WTC11 (cell line): ENCODE measurements around the gene ALPK1. TPM values are rescaled to one million over a fixed set of nuclear protein-coding genes. Genes with fewer than 3 reads are reported as not detected.

Experiments
- ATAC-seq: fragments of 200-7000 bp; cut with Tn5 transposase; 2 replicates; pipeline ENCODE4 v1.10.0; 2021; ENCODE audit warnings: mild to moderate bottlenecking, moderate library complexity
- CTCF ChIA-PET: fragments of 300-600 bp; sonication (Branson Sonifier 250); formaldehyde crosslinking; loops from one replicate; lab custom pipeline; 2021; ENCODE audit warnings: antibody characterized with exemption; lab: Charles Lee
- POLR2A ChIA-PET: fragments of 350-600 bp; sonication (Branson Sonifier 250); formaldehyde crosslinking; loops from one replicate; lab custom pipeline; 2021; ENCODE audit warnings: antibody characterized with exemption; lab: Charles Lee
- DNase-seq: peaks from one replicate; pipeline ENCODE4 v3.0.0; 2021; ENCODE audit warnings: low spot score
- H3K27ac Mint-ChIP-seq: 2 replicates; pipeline ENCODE4 v1.8.0; 2021; ENCODE audit warnings: mixed read lengths
- H3K27me3 Mint-ChIP-seq: 2 replicates; pipeline ENCODE4 v1.8.0; 2021; ENCODE audit warnings: low read depth, mild to moderate bottlenecking, moderate library complexity, mixed read lengths
- H3K36me3 Mint-ChIP-seq: 2 replicates; pipeline ENCODE4 v1.8.0; 2021; ENCODE audit warnings: mixed read lengths
- H3K4me1 Mint-ChIP-seq: 2 replicates; pipeline ENCODE4 v1.8.0; 2022; ENCODE audit warnings: mixed read lengths
- H3K4me3 Mint-ChIP-seq: 2 replicates; pipeline ENCODE4 v1.8.0; 2021; ENCODE audit warnings: mild to moderate bottlenecking, moderate library complexity, mixed read lengths
- H3K9me3 Mint-ChIP-seq: 2 replicates; pipeline ENCODE4 v1.8.0; 2021; ENCODE audit warnings: mixed read lengths
- EMX1 ChIP-seq: fragments of 250-450 bp; sonication (Bioruptor Pico); IDR thresholded peaks from 2 replicates; pipeline ENCODE4 v1.8.0; 2021; ENCODE audit warnings: mild to moderate bottlenecking
- ETV6 ChIP-seq: sonication (generic); formaldehyde crosslinking; IDR thresholded peaks from 2 replicates; pipeline ENCODE4 v1.8.1; 2022; ENCODE audit warnings: mild to moderate bottlenecking, missing genetic modification reagents
- FOXJ3 ChIP-seq: sonication (generic); formaldehyde crosslinking; IDR thresholded peaks from 2 replicates; pipeline ENCODE4 v1.9.0; 2021; ENCODE audit warnings: missing genetic modification reagents, mild to moderate bottlenecking, borderline replicate concordance
- SOX15 ChIP-seq: fragments of 250-450 bp; sonication (Bioruptor Pico); IDR thresholded peaks from 2 replicates; pipeline ENCODE4 v1.9.0; 2021; ENCODE audit warnings: mild to moderate bottlenecking
- ZNF138 ChIP-seq: sonication (generic); formaldehyde crosslinking; conservative IDR thresholded peaks from 2 replicates; pipeline ENCODE4 v1.8.1; 2022; ENCODE audit warnings: mild to moderate bottlenecking, moderate library complexity, missing genetic modification reagents
- ZNF219 ChIP-seq: sonication (generic); formaldehyde crosslinking; IDR thresholded peaks from 2 replicates; pipeline ENCODE4 v1.8.0; 2023; ENCODE audit warnings: missing genetic modification reagents, mild to moderate bottlenecking, borderline replicate concordance
- ZNF416 ChIP-seq: fragments of 250-450 bp; sonication (Bioruptor Pico); IDR thresholded peaks from 2 replicates; pipeline ENCODE4 v1.9.0; 2021; ENCODE audit warnings: mild to moderate bottlenecking, inconsistent platforms
- ZNF671 ChIP-seq: fragments of 250-450 bp; sonication (Bioruptor Pico); IDR thresholded peaks from 2 replicates; pipeline ENCODE4 v1.8.0; 2021; ENCODE audit warnings: mild to moderate bottlenecking
- total RNA-seq: library from RNA; stranded (reverse); gene quantifications from 3 replicates; pipeline ENCODE4 v1.2.3, GENCODE V29; 2021
- TF ChIP-seq, protein P1 (sequence below): fragments of 250-450 bp; sonication (Bioruptor Pico); IDR thresholded peaks from 2 replicates; pipeline ENCODE4 v1.8.0; 2021; ENCODE audit warnings: mild to moderate bottlenecking
- TF ChIP-seq, protein P2 (sequence below): sonication (generic); formaldehyde crosslinking; IDR thresholded peaks from 2 replicates; pipeline ENCODE4 v1.8.0; 2022; ENCODE audit warnings: mild to moderate bottlenecking, missing genetic modification reagents
- TF ChIP-seq, protein P3 (sequence below): fragments of 250-450 bp; sonication (Bioruptor Pico); IDR thresholded peaks from 2 replicates; pipeline ENCODE4 v2.1.2; 2022; ENCODE audit warnings: mild to moderate bottlenecking, moderate library complexity
- TF ChIP-seq, protein P4 (sequence below): sonication (generic); formaldehyde crosslinking; IDR thresholded peaks from 2 replicates; pipeline ENCODE4 v1.8.0; 2022; ENCODE audit warnings: mild to moderate bottlenecking, missing genetic modification reagents
- TF ChIP-seq, protein P5 (sequence below): sonication (generic); formaldehyde crosslinking; IDR thresholded peaks from 2 replicates; pipeline ENCODE4 v1.8.1; 2022; ENCODE audit warnings: low read depth, missing genetic modification reagents, borderline replicate concordance
- TF ChIP-seq, protein P6 (sequence below): sonication (generic); formaldehyde crosslinking; IDR thresholded peaks from 2 replicates; pipeline ENCODE4 v1.8.0; 2023; ENCODE audit warnings: missing genetic modification reagents, mild to moderate bottlenecking, borderline replicate concordance
- TF ChIP-seq, protein P7 (sequence below): sonication (generic); formaldehyde crosslinking; IDR thresholded peaks from 2 replicates; pipeline ENCODE4 v1.8.1; 2022; ENCODE audit warnings: low read depth, mild to moderate bottlenecking, moderate library complexity, missing genetic modification reagents, borderline replicate concordance

Gene ALPK1
- total RNA-seq, 1 experiment from 2014 or later: 0.50 TPM

DNA sequence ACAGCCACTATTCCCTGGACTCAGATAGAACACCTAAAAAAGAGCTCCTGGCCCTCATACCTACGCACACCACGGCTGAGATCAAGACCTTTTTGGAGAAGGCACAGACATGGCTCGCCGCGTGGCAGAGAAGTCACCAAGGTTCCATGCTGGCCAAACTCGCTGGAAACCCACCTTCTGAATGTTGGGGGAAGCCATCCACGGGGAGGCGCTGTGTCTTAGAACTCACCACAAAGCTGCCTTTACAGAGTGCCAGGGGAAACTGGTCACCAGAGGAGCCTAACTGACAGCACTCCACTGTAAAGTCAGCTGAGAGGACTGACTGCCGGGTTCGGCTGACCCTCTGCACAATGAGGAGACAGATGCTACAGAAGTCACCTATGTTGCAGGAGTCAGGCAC, 120.9 kb downstream of the ALPK1 start:
- Mint-ChIP-seq H3K27me3 (peaks cover 8% of the 10 kb centered on the region; the same call in 1 of the 2 replicates), H3K4me1 (peaks cover 3% of the 10 kb centered on the region), H3K36me3 (no peaks in the 10 kb centered on the region), H3K27ac (no peak overlapping the region), H3K9me3 (no peaks in the 10 kb centered on the region), H3K4me3 (no peak overlapping the region)
- ChIA-PET CTCF (interaction anchor here (0.5 to 1.4 kb wide), 14 partner anchors 9 to 363 kb away, joined by 3 to 10 read pairs (median 4); partner anchors contain the start of gene NEUROG2), POLR2A (no interaction called here)
- ATAC-seq: peak; percentile 94
- TF ChIP-seq, protein P1, sequence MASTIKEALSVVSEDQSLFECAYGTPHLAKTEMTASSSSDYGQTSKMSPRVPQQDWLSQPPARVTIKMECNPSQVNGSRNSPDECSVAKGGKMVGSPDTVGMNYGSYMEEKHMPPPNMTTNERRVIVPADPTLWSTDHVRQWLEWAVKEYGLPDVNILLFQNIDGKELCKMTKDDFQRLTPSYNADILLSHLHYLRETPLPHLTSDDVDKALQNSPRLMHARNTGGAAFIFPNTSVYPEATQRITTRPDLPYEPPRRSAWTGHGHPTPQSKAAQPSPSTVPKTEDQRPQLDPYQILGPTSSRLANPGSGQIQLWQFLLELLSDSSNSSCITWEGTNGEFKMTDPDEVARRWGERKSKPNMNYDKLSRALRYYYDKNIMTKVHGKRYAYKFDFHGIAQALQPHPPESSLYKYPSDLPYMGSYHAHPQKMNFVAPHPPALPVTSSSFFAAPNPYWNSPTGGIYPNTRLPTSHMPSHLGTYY (CRISPR knock-in tag): 0 out of 2 replicates have a peak, but pooled peaks have one; percentile 60
- TF ChIP-seq, protein P2, sequence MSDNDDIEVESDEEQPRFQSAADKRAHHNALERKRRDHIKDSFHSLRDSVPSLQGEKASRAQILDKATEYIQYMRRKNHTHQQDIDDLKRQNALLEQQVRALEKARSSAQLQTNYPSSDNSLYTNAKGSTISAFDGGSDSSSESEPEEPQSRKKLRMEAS: no peak
- TF ChIP-seq EMX1 (CRISPR knock-in tag): 0 out of 2 replicates have a peak, but pooled peaks have one; percentile 52
- TF ChIP-seq, protein P3, sequence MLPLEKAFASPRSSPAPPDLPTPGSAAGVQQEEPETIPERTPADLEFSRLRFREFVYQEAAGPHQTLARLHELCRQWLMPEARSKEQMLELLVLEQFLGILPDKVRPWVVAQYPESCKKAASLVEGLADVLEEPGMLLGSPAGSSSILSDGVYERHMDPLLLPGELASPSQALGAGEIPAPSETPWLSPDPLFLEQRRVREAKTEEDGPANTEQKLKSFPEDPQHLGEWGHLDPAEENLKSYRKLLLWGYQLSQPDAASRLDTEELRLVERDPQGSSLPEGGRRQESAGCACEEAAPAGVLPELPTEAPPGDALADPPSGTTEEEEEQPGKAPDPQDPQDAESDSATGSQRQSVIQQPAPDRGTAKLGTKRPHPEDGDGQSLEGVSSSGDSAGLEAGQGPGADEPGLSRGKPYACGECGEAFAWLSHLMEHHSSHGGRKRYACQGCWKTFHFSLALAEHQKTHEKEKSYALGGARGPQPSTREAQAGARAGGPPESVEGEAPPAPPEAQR (CRISPR knock-in tag): peak; percentile 93
- peak; percentile 80 for DNase-seq

DNA sequence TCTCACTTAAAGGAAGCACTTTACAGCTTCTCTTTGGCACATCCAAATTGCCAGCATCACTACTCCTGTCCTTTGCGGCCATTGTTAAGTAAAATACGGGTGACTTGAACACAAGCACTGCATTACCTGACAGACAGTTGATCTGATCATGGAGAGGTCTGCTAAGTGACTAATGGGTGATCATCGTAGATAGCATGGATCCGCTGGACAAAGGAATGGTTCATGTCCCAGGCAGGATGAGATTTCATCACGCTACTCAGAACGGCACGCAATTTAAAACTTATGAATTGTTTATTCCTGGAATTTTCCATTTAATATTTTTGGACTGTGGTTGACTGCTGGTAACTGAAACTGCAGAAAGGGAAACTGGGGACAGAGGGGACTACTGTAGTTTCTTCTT, 124.7 kb downstream of the ALPK1 start:
- ATAC-seq (no peak), DNase-seq (no peak)
- CTCF ChIA-PET: no interaction called here
- POLR2A ChIA-PET: no interaction called here
- TF ChIP-seq ETV6 (CRISPR knock-in tag) (no peak), ZNF138 (CRISPR knock-in tag) (no peak), ZNF219 (CRISPR knock-in tag) (no peak)
- TF ChIP-seq, protein P4, sequence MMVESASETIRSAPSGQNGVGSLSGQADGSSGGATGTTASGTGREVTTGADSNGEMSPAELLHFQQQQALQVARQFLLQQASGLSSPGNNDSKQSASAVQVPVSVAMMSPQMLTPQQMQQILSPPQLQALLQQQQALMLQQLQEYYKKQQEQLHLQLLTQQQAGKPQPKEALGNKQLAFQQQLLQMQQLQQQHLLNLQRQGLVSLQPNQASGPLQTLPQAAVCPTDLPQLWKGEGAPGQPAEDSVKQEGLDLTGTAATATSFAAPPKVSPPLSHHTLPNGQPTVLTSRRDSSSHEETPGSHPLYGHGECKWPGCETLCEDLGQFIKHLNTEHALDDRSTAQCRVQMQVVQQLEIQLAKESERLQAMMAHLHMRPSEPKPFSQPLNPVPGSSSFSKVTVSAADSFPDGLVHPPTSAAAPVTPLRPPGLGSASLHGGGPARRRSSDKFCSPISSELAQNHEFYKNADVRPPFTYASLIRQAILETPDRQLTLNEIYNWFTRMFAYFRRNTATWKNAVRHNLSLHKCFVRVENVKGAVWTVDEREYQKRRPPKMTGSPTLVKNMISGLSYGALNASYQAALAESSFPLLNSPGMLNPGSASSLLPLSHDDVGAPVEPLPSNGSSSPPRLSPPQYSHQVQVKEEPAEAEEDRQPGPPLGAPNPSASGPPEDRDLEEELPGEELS (CRISPR knock-in tag): no peak
- no peaks in the 10 kb centered on the region for H3K9me3 Mint-ChIP-seq
- no peak overlapping the region for H3K4me3 Mint-ChIP-seq
- peaks cover 6% of the 10 kb centered on the region; the same call in 1 of the 2 replicates for H3K27me3 Mint-ChIP-seq
- no peaks in the 10 kb centered on the region for H3K36me3 Mint-ChIP-seq
- no peak overlapping the region for H3K27ac Mint-ChIP-seq
- peaks cover 15% of the 10 kb centered on the region for H3K4me1 Mint-ChIP-seq

DNA sequence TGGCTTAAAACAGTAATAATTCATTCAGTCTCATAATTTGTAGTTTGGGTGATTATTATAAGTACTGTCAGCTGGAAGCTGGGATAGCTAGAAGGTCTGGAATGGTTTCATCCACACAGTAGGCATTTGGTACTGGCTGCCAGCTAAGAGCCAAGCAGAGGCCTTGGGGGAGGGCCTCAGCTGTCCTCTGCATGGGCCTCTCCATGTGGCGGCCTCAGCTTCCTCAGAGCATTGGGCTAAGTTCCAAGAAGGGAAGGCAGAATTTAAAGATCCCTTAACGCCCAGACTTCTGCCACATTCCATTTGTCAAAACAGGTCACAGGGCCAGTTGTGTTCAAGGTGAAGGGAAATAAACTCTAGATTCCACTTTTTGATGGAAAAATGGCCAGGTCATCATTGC, 125.5 kb downstream of the ALPK1 start:
- H3K27me3 Mint-ChIP-seq: peaks cover 6% of the 10 kb centered on the region; the same call in 1 of the 2 replicates
- CTCF ChIA-PET: no interaction called here
- DNase-seq (no peak), ATAC-seq (no peak)
- POLR2A ChIA-PET: no interaction called here
- H3K27ac Mint-ChIP-seq: no peak overlapping the region
- H3K4me1 Mint-ChIP-seq: peaks cover 15% of the 10 kb centered on the region
- no peak overlapping the region for H3K4me3 Mint-ChIP-seq
- H3K9me3 Mint-ChIP-seq: no peaks in the 10 kb centered on the region
- no peaks in the 10 kb centered on the region for H3K36me3 Mint-ChIP-seq
- TF ChIP-seq, protein P1 (CRISPR knock-in tag): no peak
- TF ChIP-seq, protein P5, sequence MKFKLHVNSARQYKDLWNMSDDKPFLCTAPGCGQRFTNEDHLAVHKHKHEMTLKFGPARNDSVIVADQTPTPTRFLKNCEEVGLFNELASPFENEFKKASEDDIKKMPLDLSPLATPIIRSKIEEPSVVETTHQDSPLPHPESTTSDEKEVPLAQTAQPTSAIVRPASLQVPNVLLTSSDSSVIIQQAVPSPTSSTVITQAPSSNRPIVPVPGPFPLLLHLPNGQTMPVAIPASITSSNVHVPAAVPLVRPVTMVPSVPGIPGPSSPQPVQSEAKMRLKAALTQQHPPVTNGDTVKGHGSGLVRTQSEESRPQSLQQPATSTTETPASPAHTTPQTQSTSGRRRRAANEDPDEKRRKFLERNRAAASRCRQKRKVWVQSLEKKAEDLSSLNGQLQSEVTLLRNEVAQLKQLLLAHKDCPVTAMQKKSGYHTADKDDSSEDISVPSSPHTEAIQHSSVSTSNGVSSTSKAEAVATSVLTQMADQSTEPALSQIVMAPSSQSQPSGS (CRISPR knock-in tag): no peak
- TF ChIP-seq ZNF671 (CRISPR knock-in tag) (no peak), ZNF416 (CRISPR knock-in tag) (no peak), FOXJ3 (no peak), SOX15 (CRISPR knock-in tag) (no peak)
- TF ChIP-seq, protein P6, sequence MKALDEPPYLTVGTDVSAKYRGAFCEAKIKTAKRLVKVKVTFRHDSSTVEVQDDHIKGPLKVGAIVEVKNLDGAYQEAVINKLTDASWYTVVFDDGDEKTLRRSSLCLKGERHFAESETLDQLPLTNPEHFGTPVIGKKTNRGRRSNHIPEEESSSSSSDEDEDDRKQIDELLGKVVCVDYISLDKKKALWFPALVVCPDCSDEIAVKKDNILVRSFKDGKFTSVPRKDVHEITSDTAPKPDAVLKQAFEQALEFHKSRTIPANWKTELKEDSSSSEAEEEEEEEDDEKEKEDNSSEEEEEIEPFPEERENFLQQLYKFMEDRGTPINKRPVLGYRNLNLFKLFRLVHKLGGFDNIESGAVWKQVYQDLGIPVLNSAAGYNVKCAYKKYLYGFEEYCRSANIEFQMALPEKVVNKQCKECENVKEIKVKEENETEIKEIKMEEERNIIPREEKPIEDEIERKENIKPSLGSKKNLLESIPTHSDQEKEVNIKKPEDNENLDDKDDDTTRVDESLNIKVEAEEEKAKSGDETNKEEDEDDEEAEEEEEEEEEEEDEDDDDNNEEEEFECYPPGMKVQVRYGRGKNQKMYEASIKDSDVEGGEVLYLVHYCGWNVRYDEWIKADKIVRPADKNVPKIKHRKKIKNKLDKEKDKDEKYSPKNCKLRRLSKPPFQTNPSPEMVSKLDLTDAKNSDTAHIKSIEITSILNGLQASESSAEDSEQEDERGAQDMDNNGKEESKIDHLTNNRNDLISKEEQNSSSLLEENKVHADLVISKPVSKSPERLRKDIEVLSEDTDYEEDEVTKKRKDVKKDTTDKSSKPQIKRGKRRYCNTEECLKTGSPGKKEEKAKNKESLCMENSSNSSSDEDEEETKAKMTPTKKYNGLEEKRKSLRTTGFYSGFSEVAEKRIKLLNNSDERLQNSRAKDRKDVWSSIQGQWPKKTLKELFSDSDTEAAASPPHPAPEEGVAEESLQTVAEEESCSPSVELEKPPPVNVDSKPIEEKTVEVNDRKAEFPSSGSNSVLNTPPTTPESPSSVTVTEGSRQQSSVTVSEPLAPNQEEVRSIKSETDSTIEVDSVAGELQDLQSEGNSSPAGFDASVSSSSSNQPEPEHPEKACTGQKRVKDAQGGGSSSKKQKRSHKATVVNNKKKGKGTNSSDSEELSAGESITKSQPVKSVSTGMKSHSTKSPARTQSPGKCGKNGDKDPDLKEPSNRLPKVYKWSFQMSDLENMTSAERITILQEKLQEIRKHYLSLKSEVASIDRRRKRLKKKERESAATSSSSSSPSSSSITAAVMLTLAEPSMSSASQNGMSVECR (CRISPR knock-in tag): no peak
- TF ChIP-seq, protein P2: no peak
- TF ChIP-seq, protein P7, sequence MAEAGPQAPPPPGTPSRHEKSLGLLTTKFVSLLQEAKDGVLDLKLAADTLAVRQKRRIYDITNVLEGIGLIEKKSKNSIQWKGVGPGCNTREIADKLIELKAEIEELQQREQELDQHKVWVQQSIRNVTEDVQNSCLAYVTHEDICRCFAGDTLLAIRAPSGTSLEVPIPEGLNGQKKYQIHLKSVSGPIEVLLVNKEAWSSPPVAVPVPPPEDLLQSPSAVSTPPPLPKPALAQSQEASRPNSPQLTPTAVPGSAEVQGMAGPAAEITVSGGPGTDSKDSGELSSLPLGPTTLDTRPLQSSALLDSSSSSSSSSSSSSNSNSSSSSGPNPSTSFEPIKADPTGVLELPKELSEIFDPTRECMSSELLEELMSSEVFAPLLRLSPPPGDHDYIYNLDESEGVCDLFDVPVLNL (CRISPR knock-in tag): no peak
